Measurements from ENCODE around the gene MYOZ3. TPM values are rescaled to one million over a fixed set of nuclear protein-coding genes. Genes with fewer than 3 reads are reported as not detected.

Gene MYOZ3
- total RNA-seq, 1 experiment from 2014 or later = not detected

DNA sequence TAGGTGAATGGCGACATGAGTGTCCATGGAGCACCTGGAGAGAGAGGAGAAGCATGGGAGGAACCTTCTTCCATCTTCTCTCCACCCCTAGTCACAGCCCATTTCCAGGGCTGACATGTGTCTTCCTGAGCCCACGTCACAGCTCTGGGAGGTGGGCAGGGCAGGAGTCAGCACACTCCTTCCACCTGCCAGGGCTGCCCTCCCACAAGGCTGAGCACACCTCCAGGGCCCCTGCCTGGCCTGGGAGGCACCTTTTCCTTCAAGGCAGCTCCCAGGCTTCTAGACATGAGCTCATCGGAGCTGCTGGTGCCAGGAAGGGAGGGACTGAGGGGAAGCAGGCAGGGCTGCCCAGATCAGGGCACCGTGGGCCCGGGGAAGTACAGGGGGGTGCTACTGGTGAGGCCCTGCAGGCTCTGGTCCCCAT is 34.2 kb upstream of the MYOZ3 start:
- Mint-ChIP-seq H3K4me1 (ENCODE audit: low read depth, unreplicated experiment) (peaks cover 23% of the 10 kb centered on the region), H3K27ac (ENCODE audit: unreplicated experiment) (no peak overlapping the region)
- CTCF ChIA-PET = no interaction called here

DNA sequence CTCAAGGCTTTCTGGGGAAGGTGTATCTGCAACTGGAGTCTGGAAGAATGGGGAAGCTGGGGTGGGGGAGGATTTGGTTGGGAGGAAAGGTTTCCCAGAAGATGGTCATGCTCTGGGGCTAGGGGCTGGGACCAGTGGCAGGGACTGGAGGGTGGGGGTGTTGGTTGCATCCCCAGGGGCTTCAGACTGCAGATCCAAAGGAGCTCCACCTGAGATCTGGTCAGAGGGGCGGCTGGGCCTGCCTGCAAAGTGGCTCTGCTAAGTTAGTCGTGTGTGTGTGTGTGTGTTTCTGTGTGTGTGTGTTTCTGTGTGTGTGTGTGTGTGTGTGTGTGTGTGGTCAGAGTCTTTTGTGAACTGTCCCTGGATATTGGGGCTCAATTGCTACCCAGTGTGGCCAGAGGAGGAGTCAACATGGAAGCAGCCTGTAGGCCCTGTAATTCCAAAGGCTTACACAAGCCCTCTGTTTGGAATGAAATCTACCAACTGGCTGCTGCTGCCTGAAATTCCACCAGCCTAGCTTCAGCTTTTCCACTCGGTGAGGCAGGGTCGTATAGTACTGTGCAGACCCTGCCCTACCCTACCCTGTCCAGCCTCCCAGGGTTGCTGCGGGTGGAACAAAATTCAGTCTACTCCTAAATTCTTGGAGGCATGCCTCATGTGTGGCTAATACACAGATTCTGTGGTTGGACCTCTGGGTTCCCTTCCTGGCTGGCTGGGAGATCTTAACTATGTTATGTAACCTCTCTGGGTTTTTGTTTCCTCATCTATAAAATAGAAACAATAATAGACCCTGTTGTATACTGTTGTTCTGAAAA is 33.1 kb upstream of the MYOZ3 start:
- TF ChIP-seq, protein P1, sequence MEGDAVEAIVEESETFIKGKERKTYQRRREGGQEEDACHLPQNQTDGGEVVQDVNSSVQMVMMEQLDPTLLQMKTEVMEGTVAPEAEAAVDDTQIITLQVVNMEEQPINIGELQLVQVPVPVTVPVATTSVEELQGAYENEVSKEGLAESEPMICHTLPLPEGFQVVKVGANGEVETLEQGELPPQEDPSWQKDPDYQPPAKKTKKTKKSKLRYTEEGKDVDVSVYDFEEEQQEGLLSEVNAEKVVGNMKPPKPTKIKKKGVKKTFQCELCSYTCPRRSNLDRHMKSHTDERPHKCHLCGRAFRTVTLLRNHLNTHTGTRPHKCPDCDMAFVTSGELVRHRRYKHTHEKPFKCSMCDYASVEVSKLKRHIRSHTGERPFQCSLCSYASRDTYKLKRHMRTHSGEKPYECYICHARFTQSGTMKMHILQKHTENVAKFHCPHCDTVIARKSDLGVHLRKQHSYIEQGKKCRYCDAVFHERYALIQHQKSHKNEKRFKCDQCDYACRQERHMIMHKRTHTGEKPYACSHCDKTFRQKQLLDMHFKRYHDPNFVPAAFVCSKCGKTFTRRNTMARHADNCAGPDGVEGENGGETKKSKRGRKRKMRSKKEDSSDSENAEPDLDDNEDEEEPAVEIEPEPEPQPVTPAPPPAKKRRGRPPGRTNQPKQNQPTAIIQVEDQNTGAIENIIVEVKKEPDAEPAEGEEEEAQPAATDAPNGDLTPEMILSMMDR (IDR thresholded peaks at IDR 0.05; ENCODE audit: insufficient read depth in 1 of 2, low read depth in 1 of 2, low read length in 1 of 2, severe bottlenecking in 1 of 2, unreplicated experiment in 1 of 2) = no peak
- Mint-ChIP-seq H3K27me3 (ENCODE audit: insufficient read depth, unreplicated experiment) (no peaks in the 10 kb centered on the region), H3K4me3 (ENCODE audit: unreplicated experiment) (no peak overlapping the region), H3K9me3 (ENCODE audit: unreplicated experiment) (no peaks in the 10 kb centered on the region), H3K4me1 (ENCODE audit: low read depth, unreplicated experiment) (peaks cover 23% of the 10 kb centered on the region), H3K36me3 (ENCODE audit: insufficient read depth, unreplicated experiment) (no peaks in the 10 kb centered on the region), H3K27ac (ENCODE audit: unreplicated experiment) (no peak overlapping the region)
- POLR2A ChIA-PET = no interaction called here
- no peak overlapping the region for H3K4me3 ChIP-seq (ENCODE audit: low read depth, low read length)
- CTCF ChIA-PET = interaction anchor here (0.6 kb wide), 2 partner anchors 21 to 42 kb away, joined by 3 read pairs; no protein-coding TSS in a partner anchor
- peaks cover 18% of the 10 kb centered on the region for H3K4me1 ChIP-seq
- no TSS peak for BruUV-seq (replicated peaks)
- no peaks in the 10 kb centered on the region for H3K9me3 ChIP-seq
- DNase-seq = no peak
- intact Hi-C loops (cut with micrococcal nuclease; ENCODE audit: unreplicated experiment) = no loop called here
- H3K36me3 ChIP-seq (ENCODE audit: control insufficient read depth, insufficient read depth, low read length) = no peaks in the 10 kb centered on the region; the same call in 1 of the 2 replicates
- no peaks in the 10 kb centered on the region for H3K27me3 ChIP-seq (replicated peaks; ENCODE audit: control insufficient read depth, insufficient read depth, low read length)

More for the DNA sequence above, 34.2 kb upstream of the MYOZ3 start:
- Mint-ChIP-seq H3K4me3 (ENCODE audit: unreplicated experiment) (no peak overlapping the region), H3K36me3 (ENCODE audit: insufficient read depth, unreplicated experiment) (no peaks in the 10 kb centered on the region), H3K27me3 (ENCODE audit: insufficient read depth, unreplicated experiment) (no peaks in the 10 kb centered on the region), H3K9me3 (ENCODE audit: unreplicated experiment) (no peaks in the 10 kb centered on the region)
- no peaks in the 10 kb centered on the region for H3K9me3 ChIP-seq
- POLR2A ChIA-PET = no interaction called here
- no TSS peak for BruUV-seq (replicated peaks)
- intact Hi-C loops (cut with micrococcal nuclease; ENCODE audit: unreplicated experiment) = no loop called here
- no peak for DNase-seq
- peaks cover 18% of the 10 kb centered on the region for H3K4me1 ChIP-seq
- H3K4me3 ChIP-seq (ENCODE audit: low read depth, low read length) = no peak overlapping the region
- no peaks in the 10 kb centered on the region; the same call in 1 of the 2 replicates for H3K36me3 ChIP-seq (ENCODE audit: control insufficient read depth, insufficient read depth, low read length)
- TF ChIP-seq, protein P1 (IDR thresholded peaks at IDR 0.05; ENCODE audit: insufficient read depth in 1 of 2, low read depth in 1 of 2, low read length in 1 of 2, severe bottlenecking in 1 of 2, unreplicated experiment in 1 of 2) = no peak
- H3K27me3 ChIP-seq (replicated peaks; ENCODE audit: control insufficient read depth, insufficient read depth, low read length) = no peaks in the 10 kb centered on the region

DNA sequence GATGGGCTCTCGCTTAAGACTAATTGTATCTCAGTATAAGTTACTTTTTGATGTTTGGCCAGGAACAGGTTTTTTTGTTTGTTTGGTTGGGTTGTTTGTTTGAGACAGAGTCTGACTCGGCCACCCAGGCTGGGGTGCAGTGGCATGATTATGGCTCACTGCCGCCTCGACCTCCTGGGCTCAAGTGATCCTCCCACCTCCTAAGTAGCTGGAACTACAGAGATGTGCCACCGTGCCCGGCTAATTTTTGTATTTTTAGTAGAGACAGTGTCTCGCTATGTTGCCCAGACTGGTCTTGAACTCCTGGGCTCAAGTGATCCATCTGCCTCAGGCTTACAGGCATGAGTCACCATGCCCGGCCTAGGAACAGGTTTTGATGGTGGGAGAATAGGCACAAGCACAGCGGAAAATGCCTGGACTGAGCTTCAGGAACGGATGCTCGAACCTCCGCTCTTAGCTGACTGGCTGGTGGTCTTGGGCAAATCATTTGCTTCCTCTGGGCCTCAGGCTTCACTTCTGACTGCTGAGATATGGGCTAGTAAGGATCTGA is 32.0 kb upstream of the MYOZ3 start:
- Histone ChIP-seq H3K4me1 (peaks cover 18% of the 10 kb centered on the region), H3K4me3 (ENCODE audit: low read depth, low read length) (no peak overlapping the region), H3K27me3 (replicated peaks; ENCODE audit: control insufficient read depth, insufficient read depth, low read length) (no peaks in the 10 kb centered on the region), H3K9me3 (no peaks in the 10 kb centered on the region), H3K36me3 (ENCODE audit: control insufficient read depth, insufficient read depth, low read length) (no peaks in the 10 kb centered on the region; the same call in 1 of the 2 replicates)
- H3K4me1 Mint-ChIP-seq (ENCODE audit: low read depth, unreplicated experiment) = peaks cover 20% of the 10 kb centered on the region
- no TSS peak for BruUV-seq (replicated peaks)
- no peaks in the 10 kb centered on the region for H3K9me3 Mint-ChIP-seq (ENCODE audit: unreplicated experiment)
- H3K4me3 Mint-ChIP-seq (ENCODE audit: unreplicated experiment) = no peak overlapping the region
- no peaks in the 10 kb centered on the region for H3K36me3 Mint-ChIP-seq (ENCODE audit: insufficient read depth, unreplicated experiment)
- DNase-seq = no peak
- TF ChIP-seq, protein P1 (IDR thresholded peaks at IDR 0.05; ENCODE audit: insufficient read depth in 1 of 2, low read depth in 1 of 2, low read length in 1 of 2, severe bottlenecking in 1 of 2, unreplicated experiment in 1 of 2) = no peak
- CTCF ChIA-PET = no interaction called here
- POLR2A ChIA-PET = no interaction called here
- no peak overlapping the region for H3K27ac Mint-ChIP-seq (ENCODE audit: unreplicated experiment)
- intact Hi-C loops (cut with micrococcal nuclease; ENCODE audit: unreplicated experiment) = no loop called here
- no peaks in the 10 kb centered on the region for H3K27me3 Mint-ChIP-seq (ENCODE audit: insufficient read depth, unreplicated experiment)

All from Caco-2 (cell line).